Measurements from ENCODE around the gene IL17RE.

GRCh38 chr3:9875448-9875847, 27.2 kb upstream of the IL17RE start:
- no peak for TF ChIP-seq CTCF (IDR thresholded peaks at IDR 0.05)
- TF ChIP-seq EP300 (IDR thresholded peaks at IDR 0.05), result no peak
- no peak for TF ChIP-seq POLR2A (IDR thresholded peaks at IDR 0.05; ENCODE audit: low read depth)
- TF ChIP-seq POLR2AphosphoS5 (IDR thresholded peaks at IDR 0.05), result no peak

All from esophagus muscularis mucosa (tissue), 4 donors.